A549 (cell line): ENCODE measurements around the gene CDCA7. TPM values are rescaled to one million over a fixed set of nuclear protein-coding genes. Genes with fewer than 3 reads are reported as not detected.
A peak's percentile ranks its signal among the peaks of the same experiment; 100 is the strongest.

Experiments used
- ATAC-seq, 2 experiments: fragments of 200-7000 bp in 1 of 2; fragments of >200 bp in 1 of 2; cut with Nextera tagmentation in 1 of 2; cut with Tn5 transposase in 1 of 2; 3 replicates each; pipeline versions ENCODE4 v1.8.0 to v1.9.1; 2018 to 2020; ENCODE audit warnings: mild to moderate bottlenecking in 1 of 2, moderate library complexity in 1 of 2
- CTCF ChIA-PET: fragments of 300-600 bp; sonication (Branson Sonifier 250); formaldehyde crosslinking; extraction: SDS; loops from one replicate; lab custom pipeline; 2021; ENCODE audit warnings: antibody characterized with exemption, inconsistent platforms; lab: Yijun Ruan, JAX
- POLR2A ChIA-PET: fragments of 350-600 bp; formaldehyde crosslinking; extraction: SDS; loops from one replicate; lab custom pipeline; 2021; ENCODE audit warnings: antibody characterized with exemption, inconsistent platforms; lab: Yijun Ruan, JAX
- DNase-seq, 2 experiments: peaks; one replicate each; pipeline versions ENCODE4 v3.0.0 to v3.0.0-alpha.2; 2011 to 2016; ENCODE audit warnings: low read depth in 1 of 2, low spot score in 1 of 2
- FAIRE-seq: peaks from 2 replicates; lab custom pipeline; 2011; peaks lifted over from hg19 to GRCh38; lab: Jason Lieb, UNC
- H3K27ac ChIP-seq, 2 experiments: fragments of >200 bp; sonication (Bioruptor Twin); formaldehyde crosslinking; 3 replicates each; pipeline ENCODE4 v1.5.1; 2016 to 2017
- H3K4me1 ChIP-seq: fragments of >200 bp; sonication (Bioruptor Twin); formaldehyde crosslinking; 3 replicates; pipeline ENCODE4 v1.6.1; 2016
- H3K4me2 ChIP-seq: fragments of >200 bp; sonication (Bioruptor Twin); formaldehyde crosslinking; 3 replicates; pipeline ENCODE4 v1.6.1; 2016
- H3K4me3 ChIP-seq: fragments of >200 bp; sonication (Bioruptor Twin); formaldehyde crosslinking; 3 replicates; pipeline ENCODE4 v1.5.1; 2016
- H3K9me3 ChIP-seq: fragments of >200 bp; sonication (Bioruptor Twin); formaldehyde crosslinking; 3 replicates; pipeline ENCODE4 v1.6.1; 2016
- BHLHE40 ChIP-seq: IDR thresholded peaks from 2 replicates; pipeline ENCODE4 v1.6.1; 2012; ENCODE audit warnings: low read depth, low read length, inconsistent platforms
- CBX8 ChIP-seq: fragments of 200-600 bp; sonication (generic); IDR thresholded peaks from 2 replicates; pipeline ENCODE4 v1.6.1; 2016
- CHD2 ChIP-seq: fragments of 150-350 bp; IDR thresholded peaks from 2 replicates; pipeline ENCODE4 v1.6.1; 2014; ENCODE audit warnings: low read length; ENCODE audit not compliant: partially characterized antibody
- CHD4 ChIP-seq: fragments of 200-600 bp; sonication (generic); IDR thresholded peaks from 2 replicates; pipeline ENCODE4 v1.6.1; 2016; ENCODE audit warnings: antibody characterized with exemption, mild to moderate bottlenecking, borderline replicate concordance
- EHMT2 ChIP-seq: fragments of 200-600 bp; sonication (generic); IDR thresholded peaks from 2 replicates; pipeline ENCODE4 v1.6.1; 2016; ENCODE audit warnings: antibody characterized with exemption, low read depth, mild to moderate bottlenecking, moderate library complexity
- EP300 ChIP-seq, 2 experiments: fragments of >200 bp; sonication (Bioruptor Twin); formaldehyde crosslinking; IDR thresholded peaks; 2 replicates in 1 of 2; 3 replicates in 1 of 2; pipeline ENCODE4 v1.6.1; 2016 to 2017
- ESRRA ChIP-seq: fragments of 150-350 bp; IDR thresholded peaks from 2 replicates; pipeline ENCODE4 v1.6.1; 2014; ENCODE audit warnings: mild to moderate bottlenecking, low read length, borderline replicate concordance
- FOSB ChIP-seq: fragments of 250-450 bp; sonication (Bioruptor Pico); IDR thresholded peaks from 2 replicates; pipeline ENCODE4 v1.5.0; 2020; ENCODE audit warnings: mild to moderate bottlenecking, moderate library complexity
- FOSL2 ChIP-seq, 2 experiments: fragments of 450-650 bp in 1 of 2; fragments of >200 bp in 1 of 2; sonication (Bioruptor Twin) in 1 of 2; formaldehyde crosslinking; IDR thresholded peaks; 2 replicates each; pipeline versions ENCODE4 v1.5.0 to v1.6.1; 2016 to 2020; ENCODE audit warnings: mild to moderate bottlenecking in 1 of 2, moderate library complexity in 1 of 2
- GATA3 ChIP-seq: IDR thresholded peaks from 2 replicates; pipeline ENCODE4 v1.6.1; 2012; ENCODE audit warnings: borderline replicate concordance
- HEYL ChIP-seq: fragments of 250-450 bp; sonication (Bioruptor Pico); IDR thresholded peaks from 2 replicates; pipeline ENCODE4 v1.8.0; 2021; ENCODE audit warnings: mild to moderate bottlenecking, moderate library complexity
- HOXA7 ChIP-seq: fragments of 250-450 bp; sonication (Bioruptor Pico); IDR thresholded peaks from 2 replicates; pipeline ENCODE4 v1.5.0; 2020; ENCODE audit warnings: mild to moderate bottlenecking, moderate library complexity
- HOXB13 ChIP-seq: fragments of 250-450 bp; sonication (Bioruptor Pico); IDR thresholded peaks from 2 replicates; pipeline ENCODE4 v1.5.0; 2020; ENCODE audit warnings: low read depth, mild to moderate bottlenecking, moderate library complexity
- JUN ChIP-seq, 2 experiments: fragments of >200 bp; sonication (Bioruptor Twin); formaldehyde crosslinking; IDR thresholded peaks; 2 replicates in 1 of 2; 3 replicates in 1 of 2; pipeline ENCODE4 v1.6.1; 2016 to 2017
- JUNB ChIP-seq: fragments of >200 bp; sonication (Bioruptor Twin); formaldehyde crosslinking; IDR thresholded peaks from 2 replicates; pipeline ENCODE4 v1.6.1; 2016
- KDM1A ChIP-seq: fragments of 200-600 bp; sonication (generic); IDR thresholded peaks from 2 replicates; pipeline ENCODE4 v1.6.1; 2016; ENCODE audit warnings: low read depth, mild to moderate bottlenecking
- MAFK ChIP-seq: fragments of 450-650 bp; IDR thresholded peaks from 2 replicates; pipeline ENCODE4 v1.6.1; 2014; ENCODE audit not compliant: partially characterized antibody
- MYC ChIP-seq: IDR thresholded peaks from 2 replicates; pipeline ENCODE4 v1.6.1; 2012; ENCODE audit warnings: mild to moderate bottlenecking, inconsistent platforms, low read length, improper control_type of control experiment, borderline replicate concordance
- NFE2L2 ChIP-seq: fragments of 150-350 bp; conservative IDR thresholded peaks from 2 replicates; pipeline ENCODE4 v1.6.1; 2014; ENCODE audit warnings: low read length
- NPAS2 ChIP-seq: fragments of 250-450 bp; sonication (Bioruptor Pico); IDR thresholded peaks from 2 replicates; pipeline ENCODE4 v1.8.0; 2022; ENCODE audit warnings: mild to moderate bottlenecking, moderate library complexity, borderline replicate concordance
- NR3C1 ChIP-seq: fragments of >200 bp; sonication (Bioruptor Twin); formaldehyde crosslinking; IDR thresholded peaks from 3 replicates; pipeline ENCODE4 v1.6.1; 2017
- PBX3 ChIP-seq: IDR thresholded peaks from 2 replicates; pipeline ENCODE4 v1.6.1; 2012
- POLR2A ChIP-seq: IDR thresholded peaks from 2 replicates; pipeline ENCODE4 v1.6.1; 2012; ENCODE audit warnings: mild to moderate bottlenecking, low read length
- POLR2AphosphoS2 ChIP-seq: conservative IDR thresholded peaks from 2 replicates; pipeline ENCODE4 v1.6.1; 2012; ENCODE audit warnings: low read length, improper control_type of control experiment, inconsistent platforms
- RAD21 ChIP-seq, 2 experiments: fragments of >200 bp in 1 of 2; sonication (Bioruptor Twin) in 1 of 2; formaldehyde crosslinking in 1 of 2; IDR thresholded peaks in 1 of 2; conservative IDR thresholded peaks in 1 of 2; 2 replicates in 1 of 2; 3 replicates in 1 of 2; pipeline ENCODE4 v1.6.1; 2012 to 2018; ENCODE audit warnings: inconsistent platforms in 1 of 2
- RARB ChIP-seq: fragments of 250-450 bp; sonication (Bioruptor Pico); IDR thresholded peaks from 2 replicates; pipeline ENCODE4 v1.8.0; 2021; ENCODE audit warnings: mild to moderate bottlenecking, moderate library complexity
- RFX5 ChIP-seq: fragments of 450-650 bp; IDR thresholded peaks from 2 replicates; pipeline ENCODE4 v1.7.1; 2014; ENCODE audit warnings: antibody characterized with exemption, mild to moderate bottlenecking, moderate library complexity
- SMC3 ChIP-seq: fragments of >200 bp; sonication (Bioruptor Twin); formaldehyde crosslinking; IDR thresholded peaks from 3 replicates; pipeline ENCODE4 v1.6.1; 2018; ENCODE audit warnings: inconsistent platforms
- TFCP2L1 ChIP-seq: fragments of 250-450 bp; sonication (Bioruptor Pico); IDR thresholded peaks from 2 replicates; pipeline ENCODE4 v1.5.0; 2021; ENCODE audit warnings: mild to moderate bottlenecking
- TP53 ChIP-seq: fragments of 250-450 bp; sonication (Bioruptor Pico); IDR thresholded peaks from 2 replicates; pipeline ENCODE4 v1.5.0; 2021; ENCODE audit warnings: mild to moderate bottlenecking, moderate library complexity
- USF2 ChIP-seq: fragments of 450-650 bp; IDR thresholded peaks from 2 replicates; pipeline ENCODE4 v1.6.1; 2014; ENCODE audit warnings: antibody characterized with exemption
- ZC3H11A ChIP-seq: fragments of 450-650 bp; IDR thresholded peaks from 2 replicates; pipeline ENCODE4 v1.6.1; 2014; ENCODE audit warnings: antibody characterized with exemption, mild to moderate bottlenecking
- ZNF302 ChIP-seq: fragments of 250-450 bp; sonication (Bioruptor Pico); IDR thresholded peaks from 2 replicates; pipeline ENCODE4 v1.9.0; 2021; ENCODE audit warnings: inconsistent platforms, mild to moderate bottlenecking, moderate library complexity
- ZSCAN20 ChIP-seq: fragments of 250-450 bp; sonication (Bioruptor Pico); IDR thresholded peaks from 2 replicates; pipeline ENCODE4 v1.8.0; 2022; ENCODE audit warnings: mild to moderate bottlenecking, moderate library complexity
- WGBS: methylation state at CpG from one replicate; pipeline ENCODE4 v1.1.6; 2017; ENCODE audit errors: missing lambda C conversion rate; 5-methylcytosine and 5-hydroxymethylcytosine counted together
- polyA minus RNA-seq: library from RNA; depleted of rRNA, polyadenylated mRNA; stranded (reverse); fragments of >200 nt; gene quantifications from 2 replicates; pipeline ENCODE4 v1.2.3, GENCODE V29; 2011; rRNA and poly(A)+ RNA removed
- polyA plus RNA-seq, 4 experiments: library from polyadenylated mRNA; depleted of rRNA in 3 of 4; stranded (reverse); fragments of >200 nt; fragmentation: RNase III in 1 of 4; extraction: RNeasy Plus Mini Kit Qiagen cat#74134 plus additional on column Dnase treatment in 1 of 4; gene quantifications; 2 replicates in 3 of 4; 3 replicates in 1 of 4; pipeline ENCODE4 v1.2.3, GENCODE V29; 2011 to 2017
- TF ChIP-seq, protein P1 (sequence below): fragments of 150-350 bp; IDR thresholded peaks from 2 replicates; pipeline ENCODE4 v1.6.1; 2014; ENCODE audit warnings: low read depth, mild to moderate bottlenecking, low read length
- TF ChIP-seq, protein P2 (sequence below): fragments of 200-600 bp; sonication (generic); IDR thresholded peaks from 2 replicates; pipeline ENCODE4 v1.6.1; 2016; ENCODE audit warnings: antibody characterized with exemption, mild to moderate bottlenecking, moderate library complexity

CDCA7 gene
- polyA plus RNA-seq (2011; rRNA removed) (72.3 and 93.5 TPM in 2 replicates), polyA plus RNA-seq (2017; fragmentation: RNase III; extraction: RNeasy Plus Mini Kit Qiagen cat#74134 plus additional on column Dnase treatment) (37.0 to 40.3 TPM (median 39.4 TPM) in 3 replicates), polyA minus RNA-seq (36.1 and 38.1 TPM in 2 replicates)
- polyA plus RNA-seq (2012; cell fraction: cytosol; rRNA removed), result 52.5 and 57.2 TPM in 2 replicates
- 57.8 and 88.8 TPM in 2 replicates for polyA plus RNA-seq (2012; cell fraction: nucleus; rRNA removed)

DNA sequence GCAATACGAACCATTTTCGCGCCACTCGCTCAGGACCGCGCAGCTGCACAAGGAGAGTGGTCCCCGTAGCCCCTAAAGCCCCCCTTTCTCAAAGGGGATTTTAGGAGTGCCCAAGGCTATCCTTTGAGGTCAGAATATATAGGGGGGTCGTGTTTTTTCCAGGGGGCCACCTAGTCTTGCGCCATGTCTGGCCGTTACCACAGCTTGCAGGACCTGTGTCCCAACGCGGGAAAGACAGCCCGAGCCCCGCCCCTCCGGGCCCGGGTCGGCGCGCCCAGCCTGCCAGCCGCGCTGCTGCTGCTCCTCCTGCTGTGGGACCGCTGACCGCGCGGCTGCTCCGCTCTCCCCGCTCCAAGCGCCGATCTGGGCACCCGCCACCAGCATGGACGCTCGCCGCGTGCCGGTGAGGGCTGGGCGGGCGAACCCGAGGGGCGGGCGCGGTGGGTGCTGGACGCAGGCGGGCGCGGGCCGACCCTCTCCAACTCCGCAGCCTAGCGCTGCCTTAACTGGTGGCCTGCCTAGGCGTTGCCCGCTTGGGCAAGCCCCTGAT lies at the start of gene CDCA7:
CDCA7 (plus strand) TSS at position 291 of the 550 bp plus-strand sequence; CDS start at position 383, 92 bp downstream.
- H3K9me3 ChIP-seq, result no peaks in the 10 kb centered on the region
- H3K4me3 ChIP-seq, result peak within 1 kb of the TSS; percentile 94
- peak; percentile 71 to 81 for DNase-seq
- ATAC-seq, result peak; percentile 89 to 93
- no peak for FAIRE-seq
- H3K4me2 ChIP-seq, result peak within 1 kb of the TSS; percentile 81
- CTCF ChIA-PET, result interaction anchor here (0.6 to 0.9 kb wide), 2 partner anchors 48 to 893 kb away, joined by 3 read pairs; no protein-coding TSS in a partner anchor
- POLR2A ChIA-PET, result no interaction called here
- peak within 1 kb of the TSS; percentile 92 to 98 for H3K27ac ChIP-seq
- H3K4me1 ChIP-seq, result peaks cover 22% of the 10 kb centered on the region
- 2% methylated on average over 13 of the region's 50 CpGs for WGBS
- TF ChIP-seq POLR2AphosphoS2, result no peak
- no peak for TF ChIP-seq TP53
- TF ChIP-seq CHD4, result no peak
- no peak for TF ChIP-seq KDM1A
- TF ChIP-seq ESRRA, result no peak
- TF ChIP-seq, protein P1, sequence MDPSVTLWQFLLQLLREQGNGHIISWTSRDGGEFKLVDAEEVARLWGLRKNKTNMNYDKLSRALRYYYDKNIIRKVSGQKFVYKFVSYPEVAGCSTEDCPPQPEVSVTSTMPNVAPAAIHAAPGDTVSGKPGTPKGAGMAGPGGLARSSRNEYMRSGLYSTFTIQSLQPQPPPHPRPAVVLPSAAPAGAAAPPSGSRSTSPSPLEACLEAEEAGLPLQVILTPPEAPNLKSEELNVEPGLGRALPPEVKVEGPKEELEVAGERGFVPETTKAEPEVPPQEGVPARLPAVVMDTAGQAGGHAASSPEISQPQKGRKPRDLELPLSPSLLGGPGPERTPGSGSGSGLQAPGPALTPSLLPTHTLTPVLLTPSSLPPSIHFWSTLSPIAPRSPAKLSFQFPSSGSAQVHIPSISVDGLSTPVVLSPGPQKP, result no peak
- no peak for TF ChIP-seq CHD2
- no peak for TF ChIP-seq NFE2L2
- TF ChIP-seq NR3C1, result no peak
- TF ChIP-seq EHMT2, result no peak
- no peak for TF ChIP-seq HOXA7 (CRISPR knock-in tag)
- no peak for TF ChIP-seq FOSB (CRISPR knock-in tag)
- no peak for TF ChIP-seq ZC3H11A
- TF ChIP-seq POLR2A, result peak; percentile 79
- no peak for TF ChIP-seq NPAS2 (CRISPR knock-in tag)
- no peak for TF ChIP-seq RARB (CRISPR knock-in tag)
- peak in 1 of 2 experiments; percentile 71; a peak in 3 of 5 replicates for TF ChIP-seq JUN (IDR thresholded peaks at IDR 0.05)
- TF ChIP-seq MYC, result no peak
- no peak for TF ChIP-seq BHLHE40
- no peak for TF ChIP-seq EP300 (IDR thresholded peaks at IDR 0.05)
- no peak for TF ChIP-seq MAFK
- TF ChIP-seq ZSCAN20, result no peak
- no peak for TF ChIP-seq TFCP2L1 (CRISPR knock-in tag)
- peak; percentile 43; the same call in 1 of the 2 replicates for TF ChIP-seq GATA3
- peak; percentile 59; the same call in 1 of the 2 replicates for TF ChIP-seq PBX3
- no peak for TF ChIP-seq USF2
- TF ChIP-seq RFX5, result no peak
- TF ChIP-seq HOXB13 (CRISPR knock-in tag), result no peak
- TF ChIP-seq FOSL2 (IDR thresholded peaks at IDR 0.05), result no peak
- TF ChIP-seq FOSL2 (CRISPR knock-in tag; IDR thresholded peaks at IDR 0.05), result no peak
- no peak for TF ChIP-seq CBX8
- no peak for TF ChIP-seq ZNF302 (CRISPR knock-in tag)
- TF ChIP-seq, protein P2, sequence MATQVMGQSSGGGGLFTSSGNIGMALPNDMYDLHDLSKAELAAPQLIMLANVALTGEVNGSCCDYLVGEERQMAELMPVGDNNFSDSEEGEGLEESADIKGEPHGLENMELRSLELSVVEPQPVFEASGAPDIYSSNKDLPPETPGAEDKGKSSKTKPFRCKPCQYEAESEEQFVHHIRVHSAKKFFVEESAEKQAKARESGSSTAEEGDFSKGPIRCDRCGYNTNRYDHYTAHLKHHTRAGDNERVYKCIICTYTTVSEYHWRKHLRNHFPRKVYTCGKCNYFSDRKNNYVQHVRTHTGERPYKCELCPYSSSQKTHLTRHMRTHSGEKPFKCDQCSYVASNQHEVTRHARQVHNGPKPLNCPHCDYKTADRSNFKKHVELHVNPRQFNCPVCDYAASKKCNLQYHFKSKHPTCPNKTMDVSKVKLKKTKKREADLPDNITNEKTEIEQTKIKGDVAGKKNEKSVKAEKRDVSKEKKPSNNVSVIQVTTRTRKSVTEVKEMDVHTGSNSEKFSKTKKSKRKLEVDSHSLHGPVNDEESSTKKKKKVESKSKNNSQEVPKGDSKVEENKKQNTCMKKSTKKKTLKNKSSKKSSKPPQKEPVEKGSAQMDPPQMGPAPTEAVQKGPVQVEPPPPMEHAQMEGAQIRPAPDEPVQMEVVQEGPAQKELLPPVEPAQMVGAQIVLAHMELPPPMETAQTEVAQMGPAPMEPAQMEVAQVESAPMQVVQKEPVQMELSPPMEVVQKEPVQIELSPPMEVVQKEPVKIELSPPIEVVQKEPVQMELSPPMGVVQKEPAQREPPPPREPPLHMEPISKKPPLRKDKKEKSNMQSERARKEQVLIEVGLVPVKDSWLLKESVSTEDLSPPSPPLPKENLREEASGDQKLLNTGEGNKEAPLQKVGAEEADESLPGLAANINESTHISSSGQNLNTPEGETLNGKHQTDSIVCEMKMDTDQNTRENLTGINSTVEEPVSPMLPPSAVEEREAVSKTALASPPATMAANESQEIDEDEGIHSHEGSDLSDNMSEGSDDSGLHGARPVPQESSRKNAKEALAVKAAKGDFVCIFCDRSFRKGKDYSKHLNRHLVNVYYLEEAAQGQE, result 0 out of 2 replicates have a peak, but pooled peaks have one; percentile 23
- peak in 1 of 2 experiments; percentile 31; a peak in 1 of 5 replicates for TF ChIP-seq RAD21 (conservative IDR thresholded peaks at IDR 0.05 in 1 of 2, IDR thresholded peaks at IDR 0.05 in 1 of 2)
- TF ChIP-seq JUNB, result no peak
- TF ChIP-seq HEYL (CRISPR knock-in tag), result no peak
- TF ChIP-seq SMC3, result peak; percentile 13; the same call in 1 of the 3 replicates
